ENCODE results near the gene PPP1R3E.
"Not testable (repeated sequence)": the region's sequence is repeated elsewhere in the genome, so short reads cannot be mapped to it uniquely, and the experiment has no call there.

The PPP1R3E gene

GRCh38 chr14:23302290-23303225 lies at the start of gene PPP1R3E:
Gene PPP1R3E, minus strand, starts transcription at chr14:23302859. Its CDS starts 283 bp downstream, at chr14:23302576.
- Histone ChIP-seq H3K27ac (peak within 1 kb of the TSS; percentile 83 to 99 (median 94)), H3K4me3 (peak within 1 kb of the TSS; percentile 59 to 85 (median 77))

- Histone ChIP-seq H3K4me3 (peak overlapping the region; percentile 21 to 54 (median 45)), H3K27ac (peak overlapping the region in 5 of 21 experiments; percentile 17 to 46 (median 30))
Measured at GRCh38 chr14:23351681-23352505, 49.2 kb upstream of the PPP1R3E start.

- Histone ChIP-seq H3K4me3 (no peak overlapping the region), H3K27ac (no peak overlapping the region)
Measured at GRCh38 chr14:23349156-23349845, 46.6 kb upstream of the PPP1R3E start.

- no peak overlapping the region for H3K4me3 ChIP-seq
Measured at GRCh38 chr14:23348297-23348655, 45.6 kb upstream of the PPP1R3E start.

GRCh38 chr14:23347406-23348296 lies 45.0 kb upstream of the PPP1R3E start:
- Histone ChIP-seq H3K4me3 (no peak overlapping the region), H3K27ac (no peak overlapping the region)

More at GRCh38 chr14:23348297-23348655, 45.6 kb upstream of the PPP1R3E start:
- no peak overlapping the region for H3K27ac ChIP-seq

- no peak overlapping the region for H3K27ac ChIP-seq
- no peak overlapping the region for H3K4me3 ChIP-seq
Measured at GRCh38 chr14:23346693-23347405, 44.2 kb upstream of the PPP1R3E start.

GRCh38 chr14:23345987-23346692 lies 43.5 kb upstream of the PPP1R3E start:
- Histone ChIP-seq H3K27ac (no peak overlapping the region), H3K4me3 (no peak overlapping the region)

- H3K4me3 ChIP-seq, result no peak overlapping the region
- H3K27ac ChIP-seq, result no peak overlapping the region
Measured at GRCh38 chr14:23344481-23344880, 41.8 kb upstream of the PPP1R3E start.

GRCh38 chr14:23339506-23340268 lies 37.0 kb upstream of the PPP1R3E start:
- H3K27ac ChIP-seq, result no peak overlapping the region
- H3K4me3 ChIP-seq, result no peak overlapping the region

GRCh38 chr14:23335623-23336022 lies 33.0 kb upstream of the PPP1R3E start:
- Histone ChIP-seq H3K27ac (no peak overlapping the region), H3K4me3 (no peak overlapping the region)

- no peak overlapping the region for H3K27ac ChIP-seq
- no peak overlapping the region for H3K4me3 ChIP-seq
Measured at GRCh38 chr14:23327947-23328744, 25.5 kb upstream of the PPP1R3E start.

GRCh38 chr14:23326491-23327332 lies 24.1 kb upstream of the PPP1R3E start:
- H3K27ac ChIP-seq, result no peak overlapping the region
- no peak overlapping the region for H3K4me3 ChIP-seq

GRCh38 chr14:23325746-23326145 lies 23.1 kb upstream of the PPP1R3E start:
- not testable (repeated sequence) for H3K4me3 ChIP-seq, H3K27ac ChIP-seq

GRCh38 chr14:23324993-23325392 lies 22.3 kb upstream of the PPP1R3E start:
- Histone ChIP-seq H3K4me3 (no peak overlapping the region), H3K27ac (no peak overlapping the region)

- Histone ChIP-seq H3K27ac (no peak overlapping the region), H3K4me3 (no peak overlapping the region)
Measured at GRCh38 chr14:23324455-23324846, 21.8 kb upstream of the PPP1R3E start.

All from skin epidermis (tissue), 12 donors.